GM10847 (cell line): ENCODE data around the gene ADSS1.

Source experiments
- POLR2A ChIP-seq: IDR thresholded peaks from 2 replicates; pipeline ENCODE4 v1.6.1; 2011; ENCODE audit not compliant: insufficient read length; ENCODE audit errors: extremely low read depth

The ADSS1 gene

DNA sequence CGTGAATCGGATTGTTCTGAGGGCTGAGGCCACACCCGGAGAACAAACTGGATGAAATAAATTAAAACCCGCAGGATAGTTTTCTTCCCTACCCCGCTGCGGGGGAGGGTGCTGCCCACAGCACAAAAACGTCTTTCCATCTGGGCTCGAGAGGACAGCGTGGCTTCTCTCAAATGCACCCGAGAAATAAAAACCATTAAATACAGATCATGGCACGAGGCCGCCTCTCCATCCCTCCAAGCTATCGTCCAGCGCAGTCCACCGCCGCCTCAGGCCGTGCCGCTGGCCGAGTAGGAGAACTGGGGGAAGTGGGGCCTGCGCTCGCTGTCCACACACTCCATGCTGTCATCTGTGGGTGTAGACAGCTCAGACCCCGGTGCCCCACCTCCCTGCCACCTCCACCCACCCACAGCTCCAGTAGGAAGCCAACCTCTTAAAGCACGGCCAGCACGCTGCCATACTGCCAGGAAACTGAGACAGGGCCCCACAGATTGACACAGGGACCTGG lies 46.1 kb downstream of the ADSS1 start:
- no peak for TF ChIP-seq POLR2A

DNA sequence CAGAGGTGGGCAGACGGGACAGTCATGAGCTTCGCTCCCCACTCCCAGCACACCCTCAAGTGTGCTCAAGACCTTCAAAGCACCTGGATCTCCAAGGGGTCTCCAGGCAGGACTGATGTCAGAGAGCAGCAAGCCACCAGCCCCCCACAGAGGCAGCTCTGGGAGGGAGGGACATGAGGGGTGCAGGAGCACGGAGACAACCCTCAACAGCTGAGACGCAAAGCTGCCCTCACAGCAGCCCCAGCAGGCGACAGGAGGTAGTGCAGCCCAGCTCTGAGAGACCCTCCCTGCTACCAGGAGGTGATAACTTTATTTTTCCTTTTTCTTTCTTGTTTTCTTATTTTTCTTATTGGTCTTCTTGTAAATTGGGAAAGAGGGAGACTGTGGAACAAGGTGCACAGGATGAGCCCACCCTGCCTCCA lies 46.8 kb downstream of the ADSS1 start:
- no peak for TF ChIP-seq POLR2A

DNA sequence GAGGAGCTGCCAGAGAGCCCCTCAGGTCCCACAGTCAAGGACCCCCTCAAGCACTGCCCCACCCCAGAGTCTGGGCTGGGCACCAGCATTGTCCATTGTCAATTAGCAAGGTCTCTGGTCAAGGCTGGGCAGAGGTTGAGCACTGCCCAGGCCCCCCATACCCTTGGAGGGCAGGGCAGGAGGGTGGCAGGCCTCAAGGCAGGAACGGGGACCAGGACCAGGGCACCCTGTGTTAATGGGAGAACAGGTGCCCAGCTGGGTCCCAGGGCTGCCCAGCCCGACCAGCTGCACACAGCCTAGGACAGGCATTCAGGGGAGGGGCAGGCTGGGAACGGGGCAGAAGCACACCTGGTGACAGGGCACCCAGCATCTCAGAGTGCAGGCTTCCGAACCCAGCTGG lies 47.3 kb downstream of the ADSS1 start:
- TF ChIP-seq POLR2A = no peak

DNA sequence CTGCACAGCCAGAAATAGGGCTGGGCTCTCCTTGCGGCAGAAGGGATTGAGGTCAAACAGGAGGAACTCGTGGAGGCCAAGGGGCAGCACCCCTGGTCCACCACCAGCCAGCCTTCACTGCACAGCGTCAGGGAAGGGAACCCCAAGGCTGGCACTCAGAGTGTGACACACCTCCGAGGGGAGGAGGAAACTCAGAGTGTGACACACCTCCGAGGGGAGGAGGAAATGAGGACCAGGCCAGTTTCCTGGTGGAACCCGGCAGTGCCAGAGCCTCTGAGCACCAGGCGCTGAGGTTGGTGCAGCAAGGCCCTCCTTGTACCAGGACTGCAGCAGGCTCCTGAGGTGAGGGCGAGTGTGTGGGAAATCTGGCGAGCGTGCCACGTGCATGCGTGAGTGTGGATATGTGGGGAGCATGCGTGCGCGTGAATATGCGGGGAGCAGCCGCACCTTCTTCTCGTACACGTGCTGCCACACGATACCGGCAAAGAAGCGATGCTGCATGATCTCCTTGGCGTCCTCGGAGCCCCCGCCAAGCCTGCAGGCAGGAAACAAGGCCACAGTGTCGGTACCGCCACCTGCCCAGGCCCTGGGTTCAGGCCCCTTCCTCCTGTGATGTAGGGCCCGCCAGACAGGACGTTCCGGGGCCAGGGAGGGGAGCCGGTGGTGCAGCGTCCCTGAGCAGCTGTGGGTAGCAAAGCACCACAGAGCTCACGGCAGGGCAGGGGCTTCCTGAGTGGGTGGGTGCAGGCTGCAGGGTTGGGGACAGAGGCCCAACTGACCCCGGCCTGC lies 48.1 kb downstream of the ADSS1 start:
- no peak for TF ChIP-seq POLR2A

DNA sequence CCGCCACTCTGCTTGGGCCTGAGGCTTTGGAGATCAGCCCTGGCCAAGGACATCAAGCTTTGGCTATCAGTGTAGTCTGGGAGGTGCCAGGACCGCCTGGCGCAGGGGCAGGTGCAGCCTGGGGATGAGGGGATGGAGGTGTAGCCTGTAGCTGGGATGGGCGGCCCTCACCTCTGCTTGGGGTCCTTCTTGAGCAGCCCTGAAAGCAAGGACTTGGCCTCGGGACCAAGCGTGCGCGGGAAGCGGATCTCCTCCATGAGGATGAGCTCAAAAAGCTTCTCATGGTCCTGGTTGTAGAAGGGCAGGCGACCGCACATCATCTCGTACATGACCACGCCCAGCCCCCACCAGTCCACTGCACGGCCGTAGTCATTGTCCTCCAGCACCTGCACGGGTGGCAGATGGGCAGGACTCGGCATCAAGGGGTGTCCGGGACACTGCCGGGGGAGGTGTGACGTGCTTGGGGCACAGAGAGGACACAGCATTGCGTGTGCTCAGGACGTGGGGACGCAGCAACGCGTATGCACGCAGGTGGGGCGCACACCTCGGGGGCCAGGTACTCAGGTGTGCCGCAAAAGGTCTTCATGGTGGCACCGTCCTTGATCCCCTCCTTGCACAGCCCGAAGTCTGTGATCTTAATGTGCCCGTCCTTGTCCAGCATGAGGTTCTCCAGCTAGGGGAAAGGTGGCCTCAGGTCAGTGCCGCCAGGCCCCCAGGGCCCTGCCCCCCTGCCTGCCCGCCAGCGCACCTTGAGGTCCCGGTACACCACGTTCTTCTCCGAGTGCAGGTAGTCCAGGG lies 48.9 kb downstream of the ADSS1 start:
- no peak for TF ChIP-seq POLR2A

DNA sequence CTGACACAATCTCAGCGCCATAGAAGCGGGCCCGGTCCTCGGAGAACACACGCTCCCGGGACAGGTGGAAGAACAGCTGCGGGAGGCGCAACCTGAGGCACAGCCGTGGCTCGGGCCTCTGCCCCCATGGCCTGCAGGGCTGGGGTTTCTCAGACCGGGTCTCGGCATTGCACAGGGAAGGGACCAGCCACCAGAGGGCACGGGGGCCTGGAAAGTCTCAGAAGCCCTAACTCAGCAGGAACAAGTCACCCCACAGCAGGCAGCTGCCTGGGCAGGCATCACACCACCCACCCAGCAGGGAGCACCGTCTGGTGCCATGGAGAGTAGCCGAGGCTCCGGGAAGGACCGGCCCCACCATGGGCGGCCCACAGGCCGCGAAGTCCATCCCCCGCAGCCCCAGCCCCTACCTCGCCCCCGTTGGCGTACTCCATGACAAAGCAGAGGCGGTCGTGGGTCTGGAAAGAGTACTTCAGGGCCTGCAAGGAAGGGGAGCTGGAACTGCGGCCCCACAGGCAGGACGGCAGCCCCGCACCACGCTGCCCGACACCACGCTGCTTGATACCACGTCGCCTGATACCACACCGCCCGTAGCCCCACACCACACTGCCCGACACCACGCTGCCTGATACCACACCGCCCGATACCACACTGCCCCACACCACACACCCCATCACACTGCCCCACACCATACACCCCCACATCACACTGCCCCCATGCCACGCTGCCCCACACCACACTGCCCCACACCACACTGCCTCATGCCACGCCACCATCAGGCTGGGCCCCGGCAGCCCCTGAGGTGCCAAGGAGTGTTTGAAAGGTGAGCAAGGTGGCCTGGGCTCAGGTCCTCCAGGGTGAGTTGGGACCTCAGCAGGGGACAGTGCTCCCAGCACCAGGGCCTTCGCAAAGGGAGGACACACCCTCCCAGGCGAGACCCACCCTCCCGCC lies 49.8 kb downstream of the ADSS1 start:
- TF ChIP-seq POLR2A = no peak

DNA sequence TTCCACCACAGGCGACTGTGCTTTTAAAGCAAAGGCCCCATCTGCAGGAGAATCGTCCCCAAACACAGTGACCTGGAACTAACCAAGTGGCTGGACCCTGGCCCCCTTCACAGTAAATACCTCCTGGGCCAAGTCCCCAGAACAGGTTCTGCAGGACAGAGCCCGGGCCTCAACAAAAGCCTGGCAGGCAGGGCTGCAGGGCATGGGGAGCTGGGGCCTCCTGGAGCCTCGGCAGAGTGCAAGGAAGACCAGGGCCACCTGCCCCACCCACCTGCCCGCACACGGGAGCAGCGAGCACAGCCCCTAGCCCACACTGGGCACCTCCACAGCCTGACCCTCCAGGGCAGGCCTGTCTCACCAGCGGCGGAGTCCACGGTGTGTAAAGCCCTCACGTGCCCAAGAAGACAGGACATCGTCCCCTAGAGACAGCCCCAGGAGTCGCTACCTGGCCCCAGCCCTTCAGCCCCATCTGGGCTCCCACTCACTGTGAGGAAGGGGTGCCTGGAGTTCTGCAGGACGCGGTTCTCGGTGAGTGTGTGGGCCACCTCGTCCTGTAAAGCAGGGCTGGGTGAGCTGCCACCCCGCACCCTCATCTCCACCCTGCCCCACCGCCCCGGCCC lies 50.5 kb downstream of the ADSS1 start:
- no peak for TF ChIP-seq POLR2A

DNA sequence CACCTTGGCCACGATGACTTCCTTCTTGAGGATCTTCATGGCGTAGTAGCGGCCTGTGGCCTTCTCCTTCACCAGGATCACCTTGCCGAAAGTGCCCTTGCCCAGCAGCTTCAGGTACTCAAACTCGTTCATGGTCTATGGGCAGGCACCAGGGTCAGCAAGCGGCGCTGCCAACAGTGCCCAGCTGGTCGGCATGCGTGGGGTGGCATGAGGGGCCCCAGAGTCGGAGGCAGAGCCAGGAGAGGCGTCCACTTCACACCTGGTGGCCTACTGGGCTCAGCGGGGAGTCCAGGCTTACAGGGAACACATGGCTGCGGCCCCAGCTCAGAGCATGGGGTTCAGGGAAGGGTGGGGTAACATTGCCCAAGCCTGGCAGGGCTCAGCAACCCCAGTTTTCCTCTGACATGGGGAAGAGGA lies 51.1 kb downstream of the ADSS1 start:
- TF ChIP-seq POLR2A = no peak

DNA sequence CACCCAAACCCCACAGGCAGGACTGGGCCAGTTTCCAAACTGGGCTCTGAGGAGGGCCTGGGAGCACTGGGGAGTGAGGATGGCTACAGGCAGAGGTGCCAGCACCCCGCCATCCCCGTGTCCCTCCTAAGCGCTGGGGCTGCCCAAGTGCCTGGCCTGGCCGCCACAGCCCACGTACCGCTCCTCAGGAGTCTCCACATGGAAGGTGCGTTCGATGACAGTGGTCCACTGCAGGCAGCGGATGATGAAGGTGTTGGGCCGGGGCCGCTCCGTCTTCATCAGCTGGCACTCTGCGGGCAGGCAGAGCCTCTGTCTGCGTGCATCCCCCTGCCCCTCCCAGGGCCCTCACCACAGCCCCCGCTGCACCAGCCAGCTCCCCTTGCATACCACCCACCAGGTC lies 52.5 kb downstream of the ADSS1 start:
- no peak for TF ChIP-seq POLR2A

DNA sequence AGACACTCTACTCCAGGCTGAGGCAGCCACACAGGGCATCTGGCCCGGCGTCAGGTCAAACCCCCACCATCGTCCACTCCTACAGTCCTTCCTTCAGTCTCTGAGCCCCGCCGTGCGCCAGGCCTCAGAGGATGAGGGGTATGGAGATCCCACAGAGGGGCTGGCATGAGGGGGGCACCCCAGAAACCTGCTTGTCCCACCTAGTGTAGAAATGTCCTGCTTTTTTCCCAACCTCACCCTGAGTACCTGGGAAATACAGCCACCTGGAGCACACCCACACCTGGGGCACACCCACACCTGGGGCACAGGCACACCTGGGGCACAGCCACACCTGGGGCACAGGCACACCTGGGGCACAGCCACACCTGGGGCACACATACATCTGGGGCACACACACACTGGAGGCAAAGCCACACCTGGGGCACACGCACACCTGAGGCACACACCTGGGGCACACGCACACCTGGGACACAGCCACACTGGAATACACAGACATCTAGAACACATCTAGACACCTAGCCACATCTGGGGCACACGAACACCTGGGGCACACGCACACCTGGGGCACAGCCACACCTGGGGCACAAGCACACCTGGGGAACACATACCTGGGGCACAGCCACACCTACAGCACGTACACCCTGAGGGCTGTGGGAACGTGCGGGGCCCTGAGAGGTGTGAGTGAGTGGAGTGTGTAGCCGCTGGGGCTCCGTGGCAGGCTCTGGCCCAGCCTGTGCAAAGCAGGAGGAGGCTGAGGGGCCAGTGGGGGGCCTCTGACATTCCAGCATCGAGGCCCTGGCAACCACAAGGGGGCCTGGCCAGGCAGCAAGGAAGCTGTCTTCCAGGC lies 53.2 kb downstream of the ADSS1 start:
- no peak for TF ChIP-seq POLR2A

DNA sequence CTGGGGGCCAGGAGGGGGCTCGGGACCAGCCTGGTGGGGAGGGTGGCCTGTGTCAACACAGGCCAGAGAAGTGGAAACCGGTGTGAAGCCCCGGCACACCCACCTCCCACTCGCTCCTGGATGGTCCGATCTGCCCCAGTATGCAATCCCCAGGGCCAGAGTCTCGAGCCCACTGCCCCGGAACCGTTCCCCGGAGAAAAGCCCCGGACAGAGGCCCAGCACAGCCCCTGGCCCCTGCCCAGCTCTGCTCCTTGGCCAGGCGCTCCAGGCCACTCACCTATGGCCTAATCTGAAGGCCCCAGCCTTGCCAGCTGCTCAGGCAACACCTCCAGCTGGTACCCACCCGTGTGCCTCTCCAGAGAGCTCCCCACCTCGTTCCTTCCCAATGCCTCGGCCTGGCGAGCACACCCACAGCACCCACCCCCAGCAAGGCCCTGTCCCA lies 53.8 kb downstream of the ADSS1 start:
- no peak for TF ChIP-seq POLR2A

DNA sequence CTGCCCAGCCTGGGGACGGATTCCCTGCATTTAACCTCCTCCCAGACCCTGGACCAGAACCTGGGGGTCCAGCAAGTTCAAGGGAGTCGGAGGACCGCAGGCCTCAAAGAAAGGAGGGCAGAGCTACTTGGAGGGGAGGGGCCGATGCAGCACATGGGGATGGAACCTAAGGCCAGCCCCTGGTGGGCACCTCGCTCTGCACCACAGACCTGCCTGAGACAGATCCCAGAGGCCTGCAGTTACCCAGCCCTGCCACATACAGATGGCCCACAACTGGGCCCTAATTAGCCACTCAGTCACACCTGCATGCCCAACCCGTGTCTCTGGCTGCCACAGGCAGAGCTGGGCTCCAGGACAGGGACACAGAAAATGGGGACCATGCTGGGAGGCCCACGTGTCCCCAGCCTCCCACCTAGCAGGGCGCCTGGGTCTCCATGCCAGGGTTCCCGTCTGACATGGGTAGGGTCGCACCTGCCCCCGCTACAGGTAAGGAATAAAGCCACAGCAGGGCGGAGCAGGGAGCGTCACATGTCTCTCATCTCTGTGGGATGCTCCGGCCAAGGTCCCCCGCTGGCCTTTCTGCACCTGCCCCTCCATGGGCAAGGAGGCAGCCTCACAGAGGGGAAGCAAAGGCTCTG lies 54.8 kb downstream of the ADSS1 start:
- TF ChIP-seq POLR2A = no peak

DNA sequence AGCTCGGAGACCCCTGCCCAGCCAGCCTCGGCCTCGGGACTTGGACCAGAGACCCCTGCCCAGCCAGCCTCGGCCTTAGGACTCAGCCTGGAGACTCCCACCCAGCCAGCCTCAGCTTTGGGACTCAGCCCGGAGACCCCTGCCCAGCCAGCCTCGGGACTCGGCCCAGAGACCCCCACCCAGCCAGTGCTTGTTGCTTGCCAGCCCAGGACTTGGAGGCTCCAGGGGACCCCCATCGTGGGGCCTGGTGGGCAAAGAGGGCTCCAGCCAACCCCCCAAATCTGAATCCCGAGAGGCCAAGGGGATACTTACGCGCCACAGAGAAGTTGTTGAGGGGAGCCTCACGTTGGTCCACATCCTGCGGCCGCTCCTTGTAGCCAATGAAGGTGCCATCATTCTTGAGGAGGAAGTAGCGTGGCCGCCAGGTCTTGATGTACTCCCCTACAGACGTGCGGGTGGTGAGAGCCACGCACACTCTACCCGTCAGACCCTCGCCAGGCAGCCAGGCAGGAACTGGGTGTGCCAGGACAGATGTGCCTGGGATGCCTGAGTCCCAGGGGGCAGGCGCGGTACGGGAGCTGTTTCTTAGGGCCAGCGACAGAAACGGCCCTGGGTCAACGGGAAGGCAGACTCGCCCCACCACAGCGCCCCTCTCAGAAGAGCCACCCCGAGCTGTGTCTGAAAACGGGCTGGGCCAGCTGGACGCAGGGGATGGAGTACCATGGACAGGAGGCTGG lies 55.9 kb downstream of the ADSS1 start:
- no peak for TF ChIP-seq POLR2A
